CD4-positive, alpha-beta T cell (primary cell): Measurements from ENCODE around the gene MAMDC2. TPM values are rescaled to one million over a fixed set of nuclear protein-coding genes. Genes with fewer than 3 reads are reported as not detected.

Source experiments
- ATAC-seq: fragments of 200-7000 bp; cut with Tn5 transposase; one replicate; pipeline ENCODE4 v1.10.0; 2022; ENCODE audit warnings: mild to moderate bottlenecking; ENCODE audit not compliant: poor library complexity
- CTCF ChIA-PET: fragments of 350-600 bp; sonication (Branson Sonifier 250); formaldehyde crosslinking; loops from one replicate; lab custom pipeline; 2021; ENCODE audit warnings: antibody characterized with exemption, inconsistent platforms; lab: Charles Lee
- POLR2A ChIA-PET: fragments of 350-600 bp; sonication (Branson Sonifier 250); formaldehyde crosslinking; loops from one replicate; lab custom pipeline; 2021; ENCODE audit warnings: antibody characterized with exemption, inconsistent platforms; lab: Charles Lee
- DNase-seq, 14 experiments: peaks; one replicate each; pipeline ENCODE4 v3.0.0-alpha.2; 2013 to 2020; ENCODE audit warnings: mixed read lengths in 2 of 14
- H3K27ac ChIP-seq, 2 donors: one replicate each; pipeline versions ENCODE4 v1.5.1 to v1.7.0; 2013; ENCODE audit warnings: low read length in 2 of 2, low read depth in 1 of 2, mild to moderate bottlenecking in 1 of 2
- H3K27me3 ChIP-seq, 2 experiments: 1 replicate in 1 of 2; 2 replicates in 1 of 2; pipeline versions ENCODE4 v1.6.1 to v1.7.0; 2013; ENCODE audit warnings: low read length in 2 of 2, control low read depth in 1 of 2, mild to moderate bottlenecking in 1 of 2, moderate library complexity in 1 of 2; ENCODE audit not compliant: insufficient read depth in 2 of 2, control insufficient read depth in 1 of 2
- H3K36me3 ChIP-seq: one replicate; pipeline ENCODE4 v1.6.1; 2013; ENCODE audit warnings: low read length, control low read depth; ENCODE audit not compliant: insufficient read depth
- H3K4me1 ChIP-seq: one replicate; pipeline ENCODE4 v1.6.1; 2013; ENCODE audit warnings: low read length, control low read depth; ENCODE audit not compliant: insufficient read depth
- H3K4me3 ChIP-seq: one replicate; pipeline ENCODE4 v1.5.1; 2013; ENCODE audit warnings: mild to moderate bottlenecking, low read length, moderate library complexity
- H3K9me3 ChIP-seq, 2 experiments: 1 replicate in 1 of 2; 2 replicates in 1 of 2; pipeline versions ENCODE4 v1.6.1 to v1.7.0; 2013; ENCODE audit warnings: low read length in 2 of 2, mild to moderate bottlenecking in 2 of 2, control low read depth in 1 of 2, moderate library complexity in 1 of 2; ENCODE audit not compliant: control insufficient read depth in 1 of 2, insufficient read depth in 1 of 2
- H3K27ac Mint-ChIP-seq: one replicate; pipeline ENCODE4 v1.8.0; 2020; ENCODE audit warnings: mixed read lengths
- H3K27me3 Mint-ChIP-seq: one replicate; pipeline ENCODE4 v1.8.0; 2021; ENCODE audit warnings: mixed read lengths
- H3K36me3 Mint-ChIP-seq: one replicate; pipeline ENCODE4 v1.8.0; 2021; ENCODE audit warnings: low read depth, mixed read lengths
- H3K4me1 Mint-ChIP-seq: one replicate; pipeline ENCODE4 v1.8.0; 2021; ENCODE audit warnings: low read depth, mixed read lengths
- H3K4me3 Mint-ChIP-seq: one replicate; pipeline ENCODE4 v1.8.0; 2020; ENCODE audit warnings: mild to moderate bottlenecking, mixed read lengths
- H3K9me3 Mint-ChIP-seq: one replicate; pipeline ENCODE4 v1.8.0; 2020; ENCODE audit warnings: mixed read lengths
- intact Hi-C, 2 experiments: fragments of 100-400 bp; cut with DNase I in 1 of 2; cut with micrococcal nuclease in 1 of 2; formaldehyde crosslinking; loops; one replicate each; pipeline versions ENCODE4 v1.15.1 to v1.9.0; 2023 to 2025; cut with DNase I, micrococcal nuclease
- total RNA-seq, 174 experiments: library from RNA in 2 of 174; stranded (reverse) in 2 of 174; gene quantifications; one replicate each; pipeline ENCODE4 v1.2.3 and lab custom pipeline; 2021 to 2026
- TF ChIP-seq, protein P1 (sequence below): fragments of 200-600 bp; IDR thresholded peaks from one replicate; pipeline ENCODE4 v1.8.0; 2022; ENCODE audit warnings: antibody characterized with exemption, mild to moderate bottlenecking

The MAMDC2 gene
- total RNA-seq, 2 experiments from 2014 or later, result 0.08 TPM; not detected in 1

DNA sequence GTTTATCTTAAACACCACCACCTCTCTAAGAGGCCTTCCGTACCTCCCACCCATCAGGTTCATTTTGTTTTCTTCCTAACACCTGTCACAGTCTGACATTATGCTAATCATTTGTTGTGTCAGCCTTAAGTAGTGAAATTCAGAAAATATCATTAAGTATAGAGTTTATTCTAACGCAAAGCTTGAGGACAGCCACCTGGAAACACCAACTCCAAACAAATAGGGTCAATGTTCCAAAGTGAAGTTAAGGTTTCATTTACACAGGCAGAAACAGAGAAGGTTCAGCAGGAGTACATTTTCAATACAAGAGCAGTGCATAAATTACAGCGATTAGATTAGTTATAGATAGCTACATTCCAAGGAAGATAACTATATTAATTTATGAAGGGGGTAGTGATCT is 213.9 kb downstream of the MAMDC2 start:
- no peaks in the 10 kb centered on the region for H3K36me3 ChIP-seq
- ChIA-PET POLR2A (interaction anchor here (0.8 to 3.4 kb wide), 7 partner anchors 8 to 497 kb away, joined by 3 to 18 read pairs (median 6); partner anchors contain the start of genes KLF9 and PTAR1), CTCF (no interaction called here)
- H3K27me3 ChIP-seq, result no peaks in the 10 kb centered on the region
- H3K4me3 Mint-ChIP-seq, result peak overlapping the region; percentile 93
- no peak for DNase-seq
- H3K36me3 Mint-ChIP-seq, result peaks cover 36% of the 10 kb centered on the region
- H3K9me3 Mint-ChIP-seq, result no peaks in the 10 kb centered on the region
- peak overlapping the region; percentile 89 to 94 for H3K27ac ChIP-seq
- H3K27me3 Mint-ChIP-seq, result no peaks in the 10 kb centered on the region
- ATAC-seq, result no peak
- H3K9me3 ChIP-seq, result no peaks in the 10 kb centered on the region
- peaks cover 41% of the 10 kb centered on the region for H3K4me1 ChIP-seq
- peak overlapping the region; percentile 96 for H3K27ac Mint-ChIP-seq
- TF ChIP-seq, protein P1, sequence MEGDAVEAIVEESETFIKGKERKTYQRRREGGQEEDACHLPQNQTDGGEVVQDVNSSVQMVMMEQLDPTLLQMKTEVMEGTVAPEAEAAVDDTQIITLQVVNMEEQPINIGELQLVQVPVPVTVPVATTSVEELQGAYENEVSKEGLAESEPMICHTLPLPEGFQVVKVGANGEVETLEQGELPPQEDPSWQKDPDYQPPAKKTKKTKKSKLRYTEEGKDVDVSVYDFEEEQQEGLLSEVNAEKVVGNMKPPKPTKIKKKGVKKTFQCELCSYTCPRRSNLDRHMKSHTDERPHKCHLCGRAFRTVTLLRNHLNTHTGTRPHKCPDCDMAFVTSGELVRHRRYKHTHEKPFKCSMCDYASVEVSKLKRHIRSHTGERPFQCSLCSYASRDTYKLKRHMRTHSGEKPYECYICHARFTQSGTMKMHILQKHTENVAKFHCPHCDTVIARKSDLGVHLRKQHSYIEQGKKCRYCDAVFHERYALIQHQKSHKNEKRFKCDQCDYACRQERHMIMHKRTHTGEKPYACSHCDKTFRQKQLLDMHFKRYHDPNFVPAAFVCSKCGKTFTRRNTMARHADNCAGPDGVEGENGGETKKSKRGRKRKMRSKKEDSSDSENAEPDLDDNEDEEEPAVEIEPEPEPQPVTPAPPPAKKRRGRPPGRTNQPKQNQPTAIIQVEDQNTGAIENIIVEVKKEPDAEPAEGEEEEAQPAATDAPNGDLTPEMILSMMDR, result no peak
- H3K4me1 Mint-ChIP-seq, result peaks cover 53% of the 10 kb centered on the region
- peak overlapping the region; percentile 89 for H3K4me3 ChIP-seq
- intact Hi-C loops, result loop anchor here (5.0 to 10.0 kb wide), 5 partner anchors 155 to 1657 kb away; partner anchors contain the start of genes ABHD17B (in 1 of the 2), APBA1 (in 1 of the 2), C9orf85 (in 1 of the 2) and FXN (in 1 of the 2)

DNA sequence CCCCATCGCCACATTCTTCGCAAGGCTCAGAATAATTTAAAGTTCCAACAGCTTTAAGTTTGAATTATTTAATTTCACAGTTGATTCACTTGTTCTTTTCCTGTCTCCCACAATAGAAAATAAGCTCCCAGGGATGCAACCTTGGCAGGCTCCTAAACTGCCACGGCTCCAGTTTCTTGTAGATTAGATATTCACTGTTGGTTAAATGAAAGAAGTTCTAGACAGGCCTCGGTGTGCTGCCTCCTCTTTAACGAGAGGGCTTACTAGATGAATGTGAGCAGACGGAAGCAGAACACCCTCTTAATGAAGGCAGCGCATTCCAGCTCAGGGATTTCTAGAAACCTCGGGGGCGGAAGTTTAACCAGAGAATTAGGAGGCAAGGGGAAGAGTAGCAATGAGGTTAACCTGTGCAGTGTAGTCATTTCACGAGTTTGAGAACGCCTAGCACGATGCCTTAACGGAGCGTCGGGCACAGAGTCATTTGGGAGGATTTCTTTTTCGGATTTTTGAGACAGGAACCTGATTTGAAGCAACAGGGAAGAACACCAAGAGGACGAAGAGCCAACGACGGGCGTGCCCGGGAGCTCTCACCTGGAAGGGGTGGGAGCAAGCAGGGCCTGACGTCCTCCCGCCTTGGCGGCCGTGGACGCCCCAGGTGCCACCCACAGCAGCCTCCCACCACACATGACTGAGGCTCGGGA is 214.5 kb downstream of the MAMDC2 start:
- Mint-ChIP-seq H3K4me1 (peaks cover 60% of the 10 kb centered on the region), H3K4me3 (peak overlapping the region; percentile 93), H3K27ac (peak overlapping the region; percentile 96), H3K27me3 (no peaks in the 10 kb centered on the region), H3K9me3 (no peaks in the 10 kb centered on the region), H3K36me3 (peaks cover 43% of the 10 kb centered on the region)
- DNase-seq (peak in 6 of 14 experiments; percentile 2 to 50 (median 6)), ATAC-seq (peak; percentile 58)
- H3K36me3 ChIP-seq, result no peaks in the 10 kb centered on the region
- CTCF ChIA-PET, result no interaction called here
- intact Hi-C loops, result loop anchor here (5.0 to 10.0 kb wide), 5 partner anchors 154 to 1657 kb away; partner anchors contain the start of genes ABHD17B (in 1 of the 2), APBA1 (in 1 of the 2), C9orf85 (in 1 of the 2) and FXN (in 1 of the 2)
- TF ChIP-seq, protein P1, result no peak
- POLR2A ChIA-PET, result interaction anchor here (0.7 to 3.4 kb wide), 9 partner anchors 9 to 498 kb away, joined by 3 to 18 read pairs (median 6); partner anchors contain the start of genes KLF9 and PTAR1
- H3K27me3 ChIP-seq, result no peaks in the 10 kb centered on the region
- H3K27ac ChIP-seq, result peak overlapping the region; percentile 89 to 94
- H3K4me3 ChIP-seq, result peak overlapping the region; percentile 89
- H3K9me3 ChIP-seq, result no peaks in the 10 kb centered on the region
- peaks cover 41% of the 10 kb centered on the region for H3K4me1 ChIP-seq

DNA sequence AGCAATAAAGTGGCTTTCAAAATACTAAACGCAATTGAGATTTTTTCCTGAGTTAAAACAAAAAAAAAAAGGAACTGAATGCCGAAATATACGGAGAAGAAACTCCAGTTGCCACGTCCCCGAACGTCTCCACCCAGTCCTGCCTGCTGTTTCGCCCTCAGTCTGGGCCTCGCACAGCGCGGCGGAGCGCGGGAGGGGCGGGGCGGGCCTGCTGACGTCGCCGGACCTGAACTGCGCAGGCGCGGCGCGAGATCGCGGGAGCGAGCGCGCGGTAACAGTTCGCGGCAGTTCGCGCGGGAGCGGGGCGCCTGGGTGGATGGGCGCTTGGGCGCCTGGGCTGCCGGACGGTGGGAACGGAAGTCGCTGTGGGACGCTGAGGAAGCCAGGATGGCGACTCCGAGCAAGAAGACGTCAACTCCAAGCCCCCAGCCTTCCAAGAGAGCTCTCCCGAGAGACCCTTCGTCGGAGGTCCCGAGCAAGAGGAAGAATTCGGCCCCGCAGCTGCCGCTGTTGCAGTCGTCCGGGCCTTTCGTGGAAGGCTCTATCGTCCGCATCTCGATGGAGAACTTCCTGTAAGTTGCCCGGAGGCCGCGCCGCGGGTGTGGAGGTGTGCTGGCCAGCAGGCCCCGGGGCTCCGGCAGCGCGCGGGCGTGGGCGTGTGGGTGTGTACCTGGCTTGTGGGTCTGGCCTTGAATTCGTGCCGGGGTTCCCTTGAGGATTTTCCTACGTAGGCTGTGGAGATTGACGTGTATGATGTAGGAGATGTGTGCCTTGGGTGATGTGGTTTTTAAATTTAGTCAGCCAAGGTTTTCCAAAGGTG is 215.3 kb downstream of the MAMDC2 start, which contains the start of gene SMC5:
Gene SMC5, plus strand, starts transcription at position 287 of the 820 bp plus-strand sequence. Its CDS starts 101 bp downstream, at position 388.
- H3K27me3 Mint-ChIP-seq, result no peaks in the 10 kb centered on the region
- peak within 1 kb of the TSS; percentile 89 for H3K4me3 ChIP-seq
- peak within 1 kb of the TSS; percentile 89 to 94 for H3K27ac ChIP-seq
- peaks cover 44% of the 10 kb centered on the region for H3K4me1 ChIP-seq
- H3K27me3 ChIP-seq, result no peaks in the 10 kb centered on the region
- H3K27ac Mint-ChIP-seq, result peak within 1 kb of the TSS; percentile 96
- H3K36me3 Mint-ChIP-seq, result peaks cover 43% of the 10 kb centered on the region
- ChIA-PET POLR2A (interaction anchor here (0.7 to 3.4 kb wide), 7 partner anchors 9 to 499 kb away, joined by 3 to 18 read pairs (median 6); partner anchors contain the start of genes KLF9 and PTAR1), CTCF (no interaction called here)
- TF ChIP-seq, protein P1, result no peak
- H3K4me1 Mint-ChIP-seq, result peaks cover 61% of the 10 kb centered on the region
- H3K9me3 Mint-ChIP-seq, result no peaks in the 10 kb centered on the region
- no peaks in the 10 kb centered on the region for H3K9me3 ChIP-seq
- H3K36me3 ChIP-seq, result no peaks in the 10 kb centered on the region
- H3K4me3 Mint-ChIP-seq, result peak within 1 kb of the TSS; percentile 93
- intact Hi-C loops, result loop anchor here (5.0 to 10.0 kb wide), 5 partner anchors 153 to 1656 kb away; partner anchors contain the start of genes ABHD17B (in 1 of the 2), APBA1 (in 1 of the 2), C9orf85 (in 1 of the 2) and FXN (in 1 of the 2)
- peak; percentile 79 to 97 (median 88) for DNase-seq
- peak; percentile 81 for ATAC-seq
